ENCODE results near the gene LSM10.

The LSM10 gene

DNA sequence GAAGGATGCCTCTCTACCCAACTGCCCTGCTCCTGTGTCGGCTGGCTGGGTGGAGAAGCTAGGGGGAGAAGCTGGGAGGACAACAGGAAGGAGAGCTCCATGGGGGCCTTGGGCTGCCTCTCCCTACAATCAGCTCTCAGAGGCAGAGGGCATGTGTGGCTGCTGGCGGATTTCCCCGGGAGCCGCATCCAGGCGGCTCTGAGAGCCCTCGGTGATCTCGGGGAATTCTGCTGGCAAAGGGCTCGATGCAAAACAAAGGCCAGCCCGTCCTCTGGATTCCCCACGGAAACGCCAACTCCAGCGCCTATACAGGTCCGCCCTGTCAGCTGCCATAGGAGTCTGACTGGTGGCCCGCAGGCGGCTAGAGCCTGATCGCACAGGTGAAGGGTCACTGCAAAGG is 47.9 kb downstream of the LSM10 start:
- no peak for DNase-seq

DNA sequence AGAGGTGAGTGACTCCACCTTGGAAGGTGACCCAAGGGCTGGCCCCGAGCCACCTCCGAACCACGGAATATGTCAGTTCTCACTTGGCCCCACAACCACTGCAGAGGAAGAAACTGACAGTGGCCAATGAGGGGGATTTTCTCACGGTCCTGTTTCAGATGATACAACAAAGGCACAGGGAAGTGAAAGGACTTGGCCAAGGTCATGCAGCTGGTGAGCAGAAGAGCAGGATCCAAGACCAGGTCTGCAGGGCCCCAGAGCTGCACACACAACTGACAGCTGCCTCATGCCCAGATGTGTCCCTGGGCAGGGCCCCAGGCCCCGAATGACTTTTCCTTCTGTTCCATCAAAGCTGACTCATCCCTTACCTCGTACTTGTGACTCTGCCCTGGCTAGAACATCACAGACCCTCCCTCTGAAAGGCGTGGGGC is 48.5 kb downstream of the LSM10 start:
- DNase-seq = peak in 1 of 2 donors; percentile 24

DNA sequence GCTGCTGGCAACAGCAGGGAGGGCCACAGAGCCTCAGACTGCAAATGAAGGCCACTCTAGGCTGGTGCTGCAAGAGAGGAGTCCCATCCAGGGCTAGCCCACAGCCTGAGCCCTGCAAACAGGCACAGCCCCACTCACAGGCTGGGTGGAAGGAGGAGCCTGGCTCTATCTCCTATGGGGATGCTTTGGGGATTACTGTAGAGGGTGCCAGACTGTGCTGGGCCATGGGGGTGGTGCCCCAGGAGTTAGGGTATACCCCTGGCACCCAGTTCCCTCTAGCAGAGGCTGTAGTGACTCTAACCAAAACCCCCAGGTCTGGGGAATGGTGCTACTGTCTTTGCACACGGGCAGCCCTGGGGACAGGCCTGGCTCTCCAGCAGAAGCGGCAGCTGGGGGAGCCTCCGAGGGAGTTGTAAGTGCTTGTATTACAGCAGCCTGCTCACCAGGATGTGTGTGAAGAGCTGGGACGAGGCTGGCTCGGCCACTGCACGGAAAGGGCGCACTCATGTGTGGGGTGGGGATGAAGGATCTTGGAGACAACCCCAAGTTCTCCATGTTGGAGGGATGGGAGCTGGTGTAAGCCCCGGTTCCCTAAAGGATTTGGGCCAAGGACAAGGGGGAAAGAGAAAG is 50.9 kb downstream of the LSM10 start:
- no peak for DNase-seq

DNA sequence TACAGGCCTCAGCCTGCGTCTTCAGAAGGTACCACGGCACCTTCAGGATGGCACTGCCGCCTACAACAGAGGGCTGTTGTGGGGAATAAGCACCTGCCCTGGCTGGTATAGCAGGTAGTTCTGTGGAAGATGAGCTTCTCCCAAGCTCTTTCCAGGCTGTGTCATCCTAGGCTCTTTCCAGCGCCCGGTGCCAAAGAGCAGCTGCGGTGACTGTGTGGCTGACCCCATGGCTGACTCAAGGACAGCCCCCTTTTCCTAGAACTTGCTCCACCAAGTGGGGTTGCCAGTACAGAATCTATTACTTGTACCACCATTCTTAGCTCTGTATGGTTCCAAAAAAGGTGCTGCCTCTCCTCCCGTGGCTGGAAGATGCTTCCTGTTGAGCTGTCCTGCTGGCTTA is 52.4 kb downstream of the LSM10 start:
- no peak for DNase-seq

DNA sequence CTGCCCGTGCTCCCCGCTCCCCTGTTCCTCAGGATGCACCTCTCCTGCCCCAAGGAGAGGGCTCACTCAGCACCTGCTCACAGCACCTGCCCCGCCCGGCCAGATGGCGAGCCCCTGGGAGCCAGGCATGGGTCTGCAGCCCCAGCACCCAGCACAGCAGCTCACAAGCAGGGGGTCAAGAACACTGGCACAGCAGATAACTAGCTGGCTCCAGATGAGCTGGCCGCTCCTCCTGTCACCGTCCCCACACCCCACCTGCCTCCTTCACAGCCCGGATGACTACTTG is 53.4 kb downstream of the LSM10 start:
- DNase-seq = no peak

DNA sequence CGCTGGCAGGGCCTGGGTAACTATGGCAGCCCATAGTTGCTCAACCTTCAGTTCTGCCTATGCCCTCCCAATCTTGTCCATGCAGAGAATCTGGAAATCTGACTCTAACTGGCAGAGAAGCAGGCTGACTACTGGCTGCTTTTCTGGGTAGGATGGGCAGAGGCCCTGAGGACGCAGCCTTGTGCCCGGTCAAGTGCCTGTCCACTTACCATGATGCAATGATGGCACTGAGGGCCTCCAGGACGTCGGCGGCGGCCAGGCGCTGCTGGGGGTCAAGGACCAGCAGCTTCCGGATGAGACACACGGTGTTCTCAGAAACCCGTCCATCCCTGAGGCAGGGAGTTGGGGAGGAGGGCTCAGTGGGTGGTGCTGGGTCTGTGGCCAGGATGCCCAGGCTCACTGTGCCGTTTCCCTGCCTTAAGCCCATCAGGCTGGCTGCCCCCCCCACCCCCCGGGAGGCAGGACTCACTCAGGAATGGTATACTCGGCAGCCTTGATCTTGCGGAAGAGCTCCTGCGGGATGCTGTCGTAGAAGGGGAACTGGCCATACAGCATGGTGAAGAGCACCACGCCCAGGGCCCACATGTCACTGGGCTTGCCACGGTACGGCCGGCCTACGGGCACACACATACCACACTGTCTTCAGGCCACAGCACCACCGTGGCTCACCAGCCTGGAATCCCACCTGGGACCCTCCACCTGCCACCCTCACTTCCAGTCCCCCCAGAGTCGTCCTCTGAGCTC is 53.9 kb downstream of the LSM10 start:
- no peak for DNase-seq
